CD4-positive, alpha-beta T cell treated with Interleukin-10 for 1 hour (primary cell): ENCODE results near the gene IRS1.

Experiments used
- DNase-seq: peaks from one replicate; pipeline ENCODE4 v3.0.0-alpha.2; 2020

Gene IRS1

DNA sequence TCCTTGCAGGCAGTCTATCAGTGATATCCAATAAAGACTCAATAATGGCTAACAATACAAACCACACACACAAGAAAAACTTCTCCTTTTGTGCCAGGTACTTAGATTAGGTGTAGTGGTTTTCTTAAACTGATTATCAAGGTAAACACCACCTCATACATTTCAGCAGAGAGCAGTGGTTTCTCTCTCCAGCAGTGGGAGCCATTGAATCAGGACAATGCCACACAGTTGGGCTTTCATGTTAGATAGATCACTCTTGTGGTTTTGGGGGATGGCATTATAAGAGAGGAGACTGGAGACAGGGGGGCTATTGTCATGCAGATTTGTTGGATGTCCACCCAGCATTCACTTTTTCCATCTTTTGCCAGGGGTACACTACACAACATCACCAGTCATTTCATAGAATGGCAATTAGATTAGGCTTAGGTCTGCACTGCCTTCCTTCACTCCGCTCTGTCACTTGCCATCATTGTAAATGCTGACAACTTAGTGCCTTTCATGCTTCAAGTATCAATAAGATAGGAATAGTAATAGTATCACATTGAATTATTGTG is 13.6 kb upstream of the IRS1 start:
- DNase-seq, result peak; percentile 18

DNA sequence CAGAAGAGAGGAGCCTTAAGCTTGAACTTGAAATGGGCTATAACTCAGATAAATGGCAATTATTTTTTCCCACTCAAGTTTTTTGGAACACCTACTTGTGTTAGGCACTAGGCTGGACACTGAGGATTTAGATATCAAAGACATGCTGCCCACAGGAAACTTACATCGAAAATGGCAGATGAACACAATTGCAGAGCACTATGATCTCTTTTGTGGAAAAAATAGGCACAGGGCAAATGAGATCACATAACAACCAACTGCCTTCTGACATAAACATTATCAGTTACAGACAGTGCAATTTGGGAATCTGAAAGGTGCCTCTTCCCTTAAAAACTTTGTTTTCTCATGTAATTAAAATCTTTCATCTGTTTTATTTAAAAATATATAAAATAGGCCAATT is 3.8 kb upstream of the IRS1 start:
- DNase-seq, result no peak

DNA sequence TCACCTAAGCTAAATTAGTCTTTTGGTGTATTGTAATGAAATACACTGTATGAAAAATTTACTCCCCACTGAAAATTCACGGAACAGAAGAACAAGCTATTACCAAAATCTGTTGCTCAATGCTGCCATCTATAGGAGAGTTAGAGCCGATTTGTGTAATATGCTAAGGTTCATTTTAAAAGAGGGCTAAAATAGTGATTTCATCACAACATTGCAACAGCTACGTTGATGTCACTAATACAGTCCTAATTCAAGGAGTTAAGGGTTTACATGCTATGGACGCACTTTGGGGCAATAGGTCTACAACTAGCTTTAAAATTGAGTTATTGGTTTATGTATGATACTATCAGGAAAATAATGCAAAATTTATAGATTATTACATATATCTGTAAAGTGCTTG is 3.0 kb upstream of the IRS1 start:
- peak; percentile 79 for DNase-seq

DNA sequence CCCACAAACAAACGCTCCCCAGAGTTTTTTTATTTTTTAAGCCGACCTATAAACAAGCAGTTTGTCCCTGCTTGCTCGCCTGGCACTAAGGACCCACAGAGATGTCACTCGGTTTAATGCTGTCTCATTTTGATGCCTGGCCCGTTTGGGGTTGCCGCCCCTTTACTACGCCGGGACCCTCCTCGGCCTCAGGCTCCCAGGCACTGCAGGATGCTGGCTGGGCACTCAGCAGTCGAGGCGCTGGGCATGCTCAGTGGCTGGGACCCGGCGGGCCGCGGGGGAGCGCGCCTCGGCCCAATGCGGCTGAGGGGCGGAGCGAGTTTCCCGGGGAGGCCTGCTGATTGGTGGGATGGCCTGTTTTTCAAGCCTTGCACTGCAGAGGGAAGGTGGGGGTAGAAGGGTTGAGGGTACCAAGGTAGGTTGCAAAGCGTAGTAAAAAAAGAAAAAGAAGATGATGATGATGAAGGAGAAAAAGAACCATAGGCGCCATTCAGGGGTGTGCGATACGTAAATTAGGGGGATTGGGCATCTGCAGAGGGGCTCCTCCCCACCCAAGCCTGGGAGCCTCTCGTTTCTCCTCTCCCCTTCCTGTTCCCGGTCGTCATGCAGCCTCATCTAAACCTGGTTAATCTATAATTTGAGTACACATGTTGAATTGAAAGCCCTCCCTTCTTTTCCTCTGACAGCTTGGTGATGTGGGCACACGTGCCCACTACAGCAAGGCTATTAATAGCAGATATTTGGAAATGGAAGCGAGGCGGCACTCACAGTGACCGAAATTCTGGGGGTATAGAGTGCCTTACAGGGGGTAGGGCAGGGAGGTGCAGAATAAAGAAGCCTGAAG is 1.5 kb upstream of the IRS1 start:
- peak; percentile 75 for DNase-seq

DNA sequence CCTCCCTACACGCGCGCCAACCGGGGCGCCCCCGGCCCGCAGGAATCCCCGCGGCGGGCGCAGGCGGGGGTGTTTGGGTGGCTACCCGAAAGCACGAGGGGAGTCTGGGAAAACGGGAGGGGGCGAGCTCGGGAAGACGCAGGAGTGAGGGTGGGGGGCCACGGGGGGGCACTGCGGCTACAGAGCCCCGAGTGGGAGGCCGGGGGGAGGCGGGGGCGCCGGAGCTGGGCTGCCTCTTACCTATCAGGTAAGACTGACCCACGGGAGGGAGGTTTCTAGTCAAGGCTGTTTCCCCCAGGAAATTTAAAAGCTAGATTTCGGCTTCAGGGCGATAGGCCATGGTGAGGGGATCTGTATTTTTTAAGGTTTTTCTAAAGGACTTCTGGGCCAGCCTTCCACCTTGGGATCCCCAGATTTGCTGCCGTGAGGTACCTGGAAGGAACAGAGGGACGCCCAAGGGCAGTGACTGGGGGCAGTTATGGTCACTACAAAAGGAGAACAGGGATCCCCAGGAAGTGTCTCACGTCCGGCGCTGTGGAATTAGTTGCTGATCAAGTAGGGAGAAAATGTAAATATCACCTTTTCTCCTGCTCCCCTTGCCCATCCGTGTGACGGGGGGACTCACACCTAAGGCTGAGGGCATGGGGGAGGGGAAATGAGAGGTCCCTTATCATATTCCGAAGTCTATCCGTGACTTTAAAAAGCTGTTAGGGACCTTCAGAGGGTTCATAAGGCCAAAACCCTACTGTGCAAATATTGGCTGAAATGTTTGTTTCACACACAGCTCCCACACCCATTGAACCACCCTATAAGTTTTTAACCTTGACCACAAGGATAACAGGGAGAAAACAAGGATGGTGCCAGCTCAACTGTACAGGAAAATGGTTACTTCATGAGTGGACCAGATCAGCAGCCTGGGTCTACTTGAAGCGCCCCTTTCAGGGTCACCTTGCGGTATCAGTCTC is 638 bp upstream of the IRS1 start:
- no peak for DNase-seq

DNA sequence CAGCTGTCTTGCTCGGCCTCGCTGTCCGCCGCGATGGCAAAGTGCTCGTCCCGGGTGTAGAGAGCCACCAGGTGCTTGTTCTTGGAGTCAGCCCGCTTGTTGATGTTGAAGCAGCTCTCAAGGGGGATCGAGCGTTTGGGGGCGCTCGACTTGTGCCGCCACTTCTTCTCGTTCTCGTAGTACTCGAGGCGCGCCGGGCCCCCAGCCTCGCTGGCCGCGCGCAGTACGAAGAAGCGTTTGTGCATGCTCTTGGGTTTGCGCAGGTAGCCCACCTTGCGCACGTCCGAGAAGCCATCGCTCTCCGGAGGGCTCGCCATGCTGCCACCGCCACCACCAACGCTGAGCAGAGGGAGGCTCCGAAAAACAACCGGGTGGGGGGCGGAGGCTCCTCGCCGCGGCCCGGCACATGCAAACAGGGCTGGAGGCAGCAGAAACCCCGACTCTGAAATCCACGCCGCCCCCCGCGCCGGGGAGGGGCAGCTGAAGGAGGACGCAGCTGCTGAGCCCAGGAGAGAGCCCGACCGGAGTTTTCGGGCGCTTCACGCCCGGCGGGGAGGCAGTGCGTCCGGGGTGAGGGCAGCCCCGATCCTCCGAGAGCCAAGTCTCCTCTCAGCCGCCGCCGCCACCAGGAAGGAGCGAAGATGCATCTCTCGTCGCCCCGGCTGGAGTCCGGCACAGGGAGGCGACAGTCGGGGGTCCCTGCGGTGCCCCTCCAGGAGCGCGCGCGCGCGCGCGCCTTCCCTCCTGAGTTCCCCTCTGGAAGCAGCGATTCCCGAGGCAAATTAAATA is 1.0 kb downstream of the IRS1 start:
- peak; percentile 46 for DNase-seq

DNA sequence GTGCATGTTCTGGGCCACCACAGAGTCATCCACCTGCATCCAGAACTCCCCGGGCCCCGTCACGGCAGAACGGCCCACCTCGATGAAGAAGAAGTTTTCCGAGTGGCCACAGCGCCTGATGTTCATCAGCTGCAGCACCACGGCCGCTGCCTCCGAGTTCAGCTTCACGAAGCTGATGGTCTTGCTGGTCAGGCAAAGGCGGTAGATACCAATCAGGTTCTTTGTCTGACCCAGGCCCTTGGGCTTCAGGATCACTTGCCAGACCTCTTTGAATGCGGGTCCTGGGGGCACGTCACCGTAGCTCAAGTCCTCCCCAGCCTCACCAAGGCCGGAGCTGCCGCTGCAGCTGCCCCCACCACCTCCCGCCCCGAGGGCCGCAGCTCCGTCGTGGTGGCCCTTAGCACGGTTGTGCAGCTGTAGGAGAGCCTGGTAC is 1.6 kb downstream of the IRS1 start:
- DNase-seq, result no peak

DNA sequence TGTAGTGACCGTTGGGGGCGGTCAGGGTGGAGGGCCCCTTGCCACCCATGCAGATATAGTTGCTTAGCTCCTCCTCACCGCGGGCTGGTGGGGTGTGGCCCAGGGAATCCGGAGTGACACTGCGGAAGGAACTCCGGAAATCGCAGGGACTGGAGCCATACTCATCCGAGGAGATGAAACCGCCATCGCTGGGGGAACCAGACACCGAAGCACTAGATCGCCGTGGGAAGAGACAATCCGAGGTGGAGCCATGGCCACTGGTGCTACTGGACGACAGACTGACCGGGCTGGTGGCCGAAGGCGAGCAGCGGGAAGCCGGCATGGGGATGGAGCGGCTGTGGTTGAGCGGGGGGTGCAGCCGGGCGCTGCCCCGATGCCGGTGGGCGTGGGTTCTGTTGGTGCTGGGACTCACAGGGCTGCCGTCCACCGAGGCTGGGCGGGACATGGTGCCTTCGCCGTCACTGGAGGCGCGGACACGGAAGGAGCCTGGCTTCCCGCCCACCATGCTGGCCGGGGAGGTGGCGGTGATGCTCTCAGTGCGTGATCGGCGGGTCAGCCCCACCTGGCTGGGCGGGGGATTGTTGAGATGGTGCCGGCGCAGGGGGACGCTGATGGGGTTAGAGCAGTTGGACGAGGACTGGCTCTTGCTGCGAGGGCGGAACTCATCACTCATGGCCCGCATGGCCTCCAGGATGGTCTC is 2.2 kb downstream of the IRS1 start:
- no peak for DNase-seq

DNA sequence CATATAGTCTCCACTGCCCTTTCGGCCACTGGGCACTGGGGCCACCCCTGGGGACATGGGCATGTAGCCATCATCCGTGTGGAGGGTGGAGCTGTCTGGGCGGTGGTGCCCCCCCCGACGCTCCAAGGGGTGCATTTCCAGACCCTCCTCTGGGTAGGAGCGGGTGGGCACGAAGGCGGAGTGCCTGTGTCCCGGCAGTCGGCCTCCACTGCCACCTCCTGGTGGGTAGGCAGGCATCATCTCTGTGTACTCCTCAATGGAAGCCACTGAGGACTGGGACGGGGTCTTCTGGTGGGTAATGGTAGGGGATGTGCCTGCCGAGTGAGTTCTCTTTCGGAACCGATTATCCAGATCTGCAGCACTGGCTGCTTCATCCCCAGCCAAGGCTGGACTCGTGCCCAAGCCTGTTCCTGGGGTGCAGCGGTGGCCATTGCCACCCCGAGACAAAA is 2.8 kb downstream of the IRS1 start:
- DNase-seq, result no peak

DNA sequence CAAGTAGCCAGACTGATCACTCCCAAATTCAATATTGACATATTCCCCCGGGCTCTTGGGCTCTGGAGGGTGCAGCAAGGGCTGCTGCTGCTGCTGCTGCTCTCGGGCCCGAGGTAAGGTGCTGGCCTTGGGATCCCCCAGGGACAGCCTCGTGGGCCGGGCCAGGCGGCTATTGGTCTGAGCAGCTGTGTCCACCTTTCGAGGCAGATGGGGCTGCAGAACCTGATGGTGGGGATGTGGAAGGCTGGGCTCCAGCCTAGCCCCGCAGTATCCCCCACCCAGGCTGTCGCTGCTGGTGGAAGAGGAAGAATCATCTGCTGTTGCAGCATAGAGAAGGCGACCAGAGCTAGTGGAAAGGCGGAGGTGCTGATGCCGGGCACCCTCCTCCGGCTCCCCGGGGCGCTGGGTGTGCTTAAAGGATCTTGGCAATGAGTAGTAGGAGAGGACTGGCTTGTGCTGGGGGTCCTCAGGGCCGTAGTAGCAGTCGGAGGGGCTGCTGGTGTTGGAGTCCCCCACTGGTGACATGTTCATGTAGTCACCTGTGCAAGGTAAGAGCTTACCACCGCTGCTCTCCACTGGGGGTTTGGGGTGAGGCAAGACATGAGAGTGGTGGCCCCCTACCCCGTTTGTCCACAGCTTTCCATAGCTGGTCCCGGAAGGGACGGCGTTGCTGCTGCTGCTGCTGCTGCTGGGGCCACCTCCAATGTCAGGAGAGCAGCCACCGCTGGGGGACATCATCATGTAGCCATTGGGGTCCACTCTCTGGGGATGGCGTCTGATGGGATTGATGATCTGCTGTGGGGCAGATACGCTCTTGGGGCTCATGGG is 3.4 kb downstream of the IRS1 start:
- DNase-seq, result no peak

DNA sequence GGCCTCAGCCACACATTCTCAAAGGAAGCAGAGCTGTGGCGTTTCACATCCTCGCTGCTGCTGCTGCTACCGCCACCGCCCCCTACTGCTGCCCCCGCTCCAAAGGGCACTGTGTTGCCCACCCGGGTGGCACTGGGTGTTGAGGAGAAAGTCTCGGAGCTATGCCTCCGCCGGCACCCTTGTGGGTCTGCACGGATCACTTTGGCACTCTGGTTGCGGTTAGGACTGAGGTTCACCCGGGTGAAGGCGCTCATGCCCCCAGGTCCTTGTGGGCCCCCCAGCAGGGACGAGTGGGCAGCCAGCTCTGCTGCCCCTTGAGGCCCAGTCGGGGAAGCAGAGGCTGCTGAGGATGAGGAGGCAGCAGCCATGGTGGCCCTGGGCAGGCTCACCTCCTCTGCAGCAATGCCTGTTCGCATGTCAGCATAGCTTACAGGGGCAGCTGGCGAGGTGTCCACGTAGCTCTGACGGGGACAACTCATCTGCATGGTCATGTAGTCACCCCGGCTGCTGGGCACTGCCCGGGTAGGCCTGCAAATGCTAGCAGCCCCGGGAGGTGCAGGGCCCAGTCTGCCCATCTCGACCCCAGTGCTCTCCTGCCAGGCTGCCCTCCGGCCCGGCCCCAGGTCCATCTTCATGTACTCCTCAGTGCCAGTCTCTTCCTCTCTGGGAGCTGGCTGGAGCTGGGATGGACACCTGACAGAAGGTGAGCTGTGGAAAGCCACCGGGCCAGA is 4.2 kb downstream of the IRS1 start:
- no peak for DNase-seq

DNA sequence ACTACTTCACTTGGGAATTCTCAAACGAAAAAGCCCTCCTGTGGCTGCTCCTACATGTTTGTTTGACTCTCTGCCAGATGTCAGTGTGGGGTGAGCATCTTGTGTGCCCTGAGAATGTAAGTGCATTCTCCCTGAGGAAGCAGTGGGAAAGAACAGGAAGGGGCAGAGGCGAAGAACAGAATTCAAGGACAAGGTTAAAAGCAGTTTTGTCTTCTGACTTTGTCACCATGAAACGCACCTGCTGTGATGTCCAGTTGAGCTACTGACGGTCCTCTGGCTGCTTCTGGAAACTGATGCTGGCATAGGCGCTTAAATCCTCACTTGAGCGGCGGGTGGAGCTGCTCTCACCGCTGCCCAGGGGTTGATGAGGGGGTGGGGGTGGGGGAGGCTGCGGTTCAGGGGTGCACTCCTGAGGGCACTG is 4.9 kb downstream of the IRS1 start:
- DNase-seq, result no peak

DNA sequence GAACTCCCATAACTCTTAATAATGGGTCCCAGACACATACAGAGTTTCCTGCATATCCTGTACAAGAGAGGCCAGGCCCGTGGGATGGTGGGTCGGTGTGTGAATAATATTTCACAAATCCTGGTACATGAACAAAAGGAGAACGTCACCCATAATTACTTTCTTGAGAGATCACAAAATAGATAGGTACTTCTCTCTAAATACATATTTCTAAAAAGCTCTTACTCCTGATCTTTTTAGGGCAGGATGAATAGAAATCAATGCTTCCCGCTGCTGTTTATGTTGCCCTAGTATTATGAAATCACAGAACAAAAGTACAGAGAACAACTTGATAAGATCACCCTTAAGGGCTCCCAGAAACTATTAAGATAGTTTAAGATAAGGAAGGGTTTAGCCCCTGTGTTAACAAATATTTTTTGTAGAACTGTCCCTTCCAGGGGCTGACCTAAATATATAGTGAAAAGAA is 5.4 kb downstream of the IRS1 start:
- no peak for DNase-seq

DNA sequence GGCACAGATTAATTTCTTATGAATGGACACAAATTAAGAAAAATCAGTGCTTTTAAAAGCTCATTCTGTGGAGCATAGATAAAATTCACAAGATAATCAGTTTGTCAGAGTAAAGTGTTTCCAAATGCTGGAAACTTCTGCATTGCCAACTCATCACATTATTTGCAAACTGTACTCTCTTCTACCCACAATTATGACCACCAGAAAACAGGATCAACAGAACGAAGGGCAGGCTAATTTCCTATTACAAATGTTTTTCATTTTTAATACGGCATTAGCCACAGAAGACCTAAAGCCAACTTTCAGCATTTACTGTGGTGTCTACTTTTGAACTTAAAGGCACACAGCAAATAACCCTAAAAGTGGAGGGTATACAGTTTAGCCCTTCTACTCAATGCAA is 6.0 kb downstream of the IRS1 start:
- no peak for DNase-seq

DNA sequence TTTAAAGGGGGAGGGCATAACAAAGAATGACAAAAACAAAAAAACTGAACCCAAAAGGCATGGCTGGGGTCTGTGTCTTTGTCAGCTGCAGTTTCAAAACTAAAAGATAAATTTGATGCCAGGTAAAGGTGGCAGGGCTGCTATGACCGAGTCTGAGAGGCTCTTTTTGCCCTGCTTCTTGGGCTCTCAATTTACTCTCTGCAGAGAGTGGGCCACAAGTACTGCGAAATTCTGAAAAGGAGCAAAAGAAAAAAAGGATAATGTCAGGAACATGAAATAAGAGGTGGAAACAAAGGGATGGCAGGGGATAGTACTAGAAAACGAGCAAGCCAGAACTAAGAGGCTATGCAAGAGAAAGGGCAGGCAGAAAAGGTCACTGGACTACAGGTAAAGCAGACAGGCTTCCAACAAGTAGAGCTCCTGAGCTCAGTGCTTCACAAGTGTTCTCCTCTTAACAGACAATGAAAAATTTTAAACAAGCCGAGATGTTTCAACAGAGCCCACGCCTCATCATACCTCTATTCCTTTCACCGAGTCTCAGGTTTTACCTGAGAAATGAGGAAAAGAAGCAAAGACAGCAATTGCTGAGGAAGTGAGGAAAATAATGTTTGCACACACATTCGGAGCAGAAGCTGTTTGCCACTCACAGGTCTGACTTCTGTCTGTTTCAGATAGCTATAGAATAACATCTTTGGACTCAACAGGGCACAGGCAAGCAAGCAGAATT is 7.3 kb downstream of the IRS1 start:
- no peak for DNase-seq

DNA sequence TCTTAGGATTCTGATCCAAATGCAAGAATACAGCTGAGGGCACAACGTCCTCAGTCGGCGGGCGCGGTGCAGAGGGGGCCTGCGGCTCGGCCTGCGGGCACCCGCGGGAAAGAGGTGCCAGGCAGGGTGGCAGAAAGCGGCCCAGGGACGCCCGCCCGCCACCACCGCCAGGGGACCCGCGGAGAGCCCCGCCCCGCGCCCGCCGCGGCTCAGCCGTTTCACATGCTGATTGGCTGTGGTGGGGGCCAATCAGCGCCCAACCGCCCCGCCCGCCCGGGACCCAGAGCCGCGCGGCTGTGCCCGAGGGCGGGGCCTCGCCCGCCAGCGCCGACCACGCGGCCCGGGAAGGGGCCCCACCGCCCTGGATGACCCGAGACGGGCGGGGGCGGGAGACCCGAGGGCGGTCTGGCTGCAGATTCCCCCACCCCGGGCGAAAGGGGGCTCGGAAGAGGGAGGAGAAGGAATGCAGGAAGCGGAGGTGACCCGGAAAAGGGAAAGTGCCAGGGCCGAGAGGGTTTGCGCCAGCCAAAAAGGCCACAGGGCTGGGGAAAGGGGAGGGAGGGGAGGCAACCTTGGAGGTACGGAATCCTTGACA is 8.0 kb downstream of the IRS1 start:
- peak; percentile 92 for DNase-seq

DNA sequence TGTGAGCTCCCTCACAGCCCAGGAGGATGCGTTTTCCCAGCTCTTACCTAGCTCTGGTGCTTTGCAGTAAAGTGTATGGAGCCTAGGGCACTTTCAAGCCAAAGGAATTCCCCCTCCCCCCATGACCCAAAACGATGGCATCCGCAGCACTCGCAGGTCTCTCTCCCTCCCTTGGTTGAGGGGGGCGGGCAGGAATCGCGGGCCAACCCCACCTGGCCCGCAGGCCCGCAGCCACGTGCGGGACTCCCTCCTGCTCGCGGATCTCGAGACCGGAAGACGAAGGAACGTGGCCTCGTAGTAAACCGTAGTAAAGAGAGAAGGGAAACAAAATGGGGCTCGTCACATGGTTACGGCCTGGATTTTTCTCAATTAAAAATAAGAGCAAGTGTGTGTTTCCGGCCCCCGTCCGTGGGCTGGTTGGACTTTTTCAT is 8.5 kb downstream of the IRS1 start:
- peak; percentile 81 for DNase-seq

DNA sequence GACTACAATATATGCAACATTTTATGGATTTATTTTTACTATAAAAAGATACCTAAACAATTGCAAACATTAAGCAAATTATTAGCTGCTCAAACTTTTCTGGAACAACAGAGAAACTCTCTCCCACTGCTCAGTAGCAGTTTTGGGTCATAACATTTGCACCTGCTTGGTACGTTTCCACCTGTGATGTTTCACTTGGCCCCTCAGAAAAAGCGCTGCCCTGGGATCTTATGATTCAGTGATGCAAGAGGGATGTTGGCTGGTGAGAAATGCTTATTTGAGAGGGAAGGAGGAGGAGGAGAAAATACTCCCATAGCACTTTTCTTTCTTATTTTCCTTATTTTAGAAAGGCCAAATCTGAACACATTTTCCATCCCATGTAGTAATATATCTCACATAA is 9.2 kb downstream of the IRS1 start:
- DNase-seq, result no peak

DNA sequence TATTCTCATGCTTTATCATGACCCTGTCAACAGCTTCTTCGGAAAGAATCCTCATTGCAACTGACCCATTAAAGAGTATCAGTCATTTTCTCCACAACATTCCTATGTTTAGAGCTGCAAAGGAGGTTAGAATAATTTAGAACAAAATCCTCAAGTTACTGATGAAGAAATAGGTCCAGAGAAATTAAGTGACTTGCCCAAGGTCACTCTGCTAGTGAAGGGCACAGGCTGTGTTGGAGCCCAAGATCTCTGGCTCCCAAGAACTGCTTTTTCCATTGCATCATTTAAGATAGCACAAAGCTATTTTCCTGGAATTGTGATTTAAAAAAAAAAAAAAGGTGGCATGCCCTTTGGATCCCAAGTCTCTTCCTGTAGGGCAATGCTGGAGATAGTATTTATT is 9.6 kb downstream of the IRS1 start:
- no peak for DNase-seq
